Mammary epithelial cell (primary cell): ENCODE data around the gene KRTAP29-1.

Experiments
- EZH2 ChIP-seq: IDR thresholded peaks from 2 replicates; pipeline ENCODE4 v1.6.1; 2012; ENCODE audit warnings: low read length, inconsistent platforms, borderline replicate concordance
- TF ChIP-seq, protein P1 (sequence below), 2 donors: IDR thresholded peaks in 1 of 2; conservative IDR thresholded peaks in 1 of 2; 2 replicates each; pipeline ENCODE4 v1.5.1; 2011 to 2012; ENCODE audit warnings: inconsistent platforms in 2 of 2, low read length in 2 of 2, mild to moderate bottlenecking in 2 of 2, control low read depth in 1 of 2, low read depth in 1 of 2; ENCODE audit not compliant: insufficient read depth in 1 of 2; ENCODE audit errors: extremely low read depth in 1 of 2

DNA sequence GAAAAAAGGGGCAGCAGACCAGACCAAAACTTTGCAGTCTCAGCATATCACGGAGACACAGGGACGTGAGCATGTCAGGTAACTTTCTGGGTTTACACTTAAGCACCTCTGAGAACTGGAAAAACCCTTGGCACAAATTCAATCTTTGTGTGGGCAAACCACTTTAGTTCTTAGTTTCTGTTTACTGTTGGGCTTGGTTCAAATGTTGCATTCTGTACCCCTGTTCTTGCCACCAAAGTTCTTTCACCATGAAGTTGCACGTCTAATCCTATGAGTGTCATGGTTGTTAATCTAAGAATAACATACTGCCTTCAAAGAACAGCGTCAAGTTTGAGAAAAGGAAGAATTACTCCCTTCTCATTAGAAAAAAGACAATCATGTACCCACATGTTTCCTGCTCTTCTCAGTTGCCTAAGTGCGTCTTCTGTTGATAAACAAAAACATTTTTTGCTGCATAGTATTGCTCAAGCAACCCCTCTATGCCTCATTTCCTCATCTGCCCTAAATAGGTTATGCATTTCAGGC, 36.4 kb upstream of the KRTAP29-1 start:
- TF ChIP-seq, protein P1, sequence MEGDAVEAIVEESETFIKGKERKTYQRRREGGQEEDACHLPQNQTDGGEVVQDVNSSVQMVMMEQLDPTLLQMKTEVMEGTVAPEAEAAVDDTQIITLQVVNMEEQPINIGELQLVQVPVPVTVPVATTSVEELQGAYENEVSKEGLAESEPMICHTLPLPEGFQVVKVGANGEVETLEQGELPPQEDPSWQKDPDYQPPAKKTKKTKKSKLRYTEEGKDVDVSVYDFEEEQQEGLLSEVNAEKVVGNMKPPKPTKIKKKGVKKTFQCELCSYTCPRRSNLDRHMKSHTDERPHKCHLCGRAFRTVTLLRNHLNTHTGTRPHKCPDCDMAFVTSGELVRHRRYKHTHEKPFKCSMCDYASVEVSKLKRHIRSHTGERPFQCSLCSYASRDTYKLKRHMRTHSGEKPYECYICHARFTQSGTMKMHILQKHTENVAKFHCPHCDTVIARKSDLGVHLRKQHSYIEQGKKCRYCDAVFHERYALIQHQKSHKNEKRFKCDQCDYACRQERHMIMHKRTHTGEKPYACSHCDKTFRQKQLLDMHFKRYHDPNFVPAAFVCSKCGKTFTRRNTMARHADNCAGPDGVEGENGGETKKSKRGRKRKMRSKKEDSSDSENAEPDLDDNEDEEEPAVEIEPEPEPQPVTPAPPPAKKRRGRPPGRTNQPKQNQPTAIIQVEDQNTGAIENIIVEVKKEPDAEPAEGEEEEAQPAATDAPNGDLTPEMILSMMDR (conservative IDR thresholded peaks at IDR 0.05 in 1 of 2, IDR thresholded peaks at IDR 0.05 in 1 of 2; ENCODE audit: extremely low read depth in 1 of 2, insufficient read depth in 1 of 2, low read depth in 1 of 2, low read length in 2 of 2) = no peak
- no peak for TF ChIP-seq EZH2
